Activated naive CD8-positive, alpha-beta T cell treated with anti-CD3 and anti-CD28 coated beads, Interleukin-2, amount 50 U/mL, for 16 hours (primary cell): ENCODE results near the gene TRAK1.

Experiments
- DNase-seq: peaks from one replicate; pipeline ENCODE4 v3.0.0-alpha.2; 2020; ENCODE audit warnings: low read depth, low spot score

TRAK1 gene

GRCh38 chr3:42204867-42205599, 113.9 kb downstream of the TRAK1 start:
- no peak for DNase-seq

GRCh38 chr3:42205800-42206514, 114.8 kb downstream of the TRAK1 start:
- DNase-seq, result no peak

GRCh38 chr3:42209917-42210316, 118.8 kb downstream of the TRAK1 start:
- DNase-seq, result no peak

GRCh38 chr3:42210726-42211125, 119.6 kb downstream of the TRAK1 start:
- no peak for DNase-seq

- DNase-seq, result no peak
Observed at GRCh38 chr3:42213417-42213816, 122.3 kb downstream of the TRAK1 start.

- DNase-seq, result no peak
Observed at GRCh38 chr3:42214064-42214463, 122.9 kb downstream of the TRAK1 start.

GRCh38 chr3:42214565-42215283, 123.6 kb downstream of the TRAK1 start:
- DNase-seq, result no peak

GRCh38 chr3:42216302-42216701, 125.1 kb downstream of the TRAK1 start:
- no peak for DNase-seq

GRCh38 chr3:42216931-42217333, 125.8 kb downstream of the TRAK1 start:
- no peak for DNase-seq

GRCh38 chr3:42220436-42221121, 129.4 kb downstream of the TRAK1 start:
- no peak for DNase-seq

- no peak for DNase-seq
Observed at GRCh38 chr3:42222942-42223693, 132.0 kb downstream of the TRAK1 start.

- no peak for DNase-seq
Observed at GRCh38 chr3:42224178-42224577, 133.0 kb downstream of the TRAK1 start.

GRCh38 chr3:42224658-42225421, 133.7 kb downstream of the TRAK1 start:
- DNase-seq, result no peak

- DNase-seq, result no peak
Observed at GRCh38 chr3:42225486-42226363, 134.6 kb downstream of the TRAK1 start.

GRCh38 chr3:42226470-42227425, 135.6 kb downstream of the TRAK1 start:
- no peak for DNase-seq

GRCh38 chr3:42228796-42229195, 137.6 kb downstream of the TRAK1 start:
- no peak for DNase-seq

- no peak for DNase-seq
Observed at GRCh38 chr3:42229266-42229941, 138.2 kb downstream of the TRAK1 start.
